ENCODE results near the gene YES1.

Gene YES1

DNA sequence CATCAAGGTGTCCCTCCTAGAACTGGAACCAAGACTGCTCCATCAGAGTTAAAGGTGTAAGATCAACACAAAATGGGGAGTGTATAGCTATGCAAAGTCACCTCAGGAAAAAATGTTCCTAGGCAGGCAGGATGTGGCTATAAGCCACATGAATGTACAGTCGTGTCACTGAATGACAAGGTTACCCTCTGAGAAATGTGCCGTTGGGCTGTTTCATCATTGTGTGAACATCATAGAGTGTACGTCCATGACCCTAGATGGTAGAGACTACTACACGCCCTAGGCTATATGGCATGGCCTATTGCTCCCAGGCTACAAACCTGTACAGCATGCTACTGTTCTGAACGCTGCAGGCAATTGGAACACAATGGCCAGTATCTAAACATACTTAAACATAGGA is 130.1 kb downstream of the YES1 start:
- no peak for DNase-seq

DNA sequence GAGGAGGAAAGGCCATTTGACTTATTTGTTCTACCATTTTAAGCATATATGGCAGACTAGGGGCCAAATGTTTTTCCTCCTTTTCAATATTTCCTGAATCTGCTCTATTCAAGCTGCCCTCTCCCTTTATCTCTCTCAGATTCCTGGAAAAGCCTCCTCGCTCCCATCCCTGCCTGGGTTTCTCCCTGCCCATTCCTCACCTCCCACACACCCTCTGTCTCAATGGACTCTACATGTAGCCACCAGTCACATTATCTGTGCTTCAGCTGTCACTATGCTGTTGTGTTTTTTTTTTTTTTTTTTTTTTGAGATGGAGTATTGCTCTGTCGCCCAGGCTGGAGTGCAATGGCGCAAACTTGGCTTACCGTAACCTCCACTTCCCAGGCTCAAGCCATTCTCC is 131.7 kb downstream of the YES1 start:
- DNase-seq = no peak

- DNase-seq = no peak
Measured at GRCh38 chr18:679516-679915, 132.5 kb downstream of the YES1 start.

- DNase-seq = no peak
Measured at GRCh38 chr18:678482-679182, 133.4 kb downstream of the YES1 start.

- no peak for DNase-seq
Measured at GRCh38 chr18:677951-678381, 134.1 kb downstream of the YES1 start.

DNA sequence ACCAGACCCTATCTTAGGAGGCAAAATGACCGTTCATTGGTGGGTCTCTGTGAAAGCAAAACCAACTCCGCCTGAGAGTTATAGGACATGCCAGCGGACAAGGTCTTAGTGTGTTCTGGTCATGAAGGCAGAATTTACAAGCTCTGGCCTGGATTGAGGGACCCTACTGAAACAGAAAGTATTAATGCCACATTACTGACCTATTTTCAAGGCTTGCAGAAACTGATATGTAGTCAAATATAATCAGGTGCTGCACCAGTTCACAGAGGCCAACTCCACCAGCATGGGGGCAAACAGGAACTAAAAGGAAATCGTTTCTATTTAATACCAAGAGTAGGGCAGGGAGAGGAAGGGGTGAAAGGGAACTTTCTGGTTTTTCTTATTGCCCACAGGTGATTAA is 134.9 kb downstream of the YES1 start:
- no peak for DNase-seq

- DNase-seq = no peak
Measured at GRCh38 chr18:676736-677135, 135.3 kb downstream of the YES1 start.

GRCh38 chr18:676069-676468 is 136.0 kb downstream of the YES1 start:
- no peak for DNase-seq

DNA sequence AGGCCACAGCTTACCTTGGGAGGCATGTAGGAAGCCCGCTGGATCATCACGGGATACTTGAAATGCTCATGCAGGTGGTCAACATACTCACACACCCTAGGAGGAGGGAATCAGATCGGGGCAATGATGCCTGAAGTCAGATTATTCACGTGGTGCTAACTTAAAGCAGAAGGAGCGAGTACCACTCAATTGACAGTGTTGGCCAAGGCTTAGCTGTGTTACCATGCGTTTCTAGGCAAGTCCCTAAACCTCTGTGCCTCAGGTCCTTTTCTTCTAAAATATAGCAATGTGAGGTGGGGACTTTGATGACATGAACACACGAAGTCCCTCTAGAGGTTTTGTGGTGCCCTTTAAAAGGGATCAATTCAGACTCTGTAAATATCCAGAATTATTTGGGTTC is 136.7 kb downstream of the YES1 start:
- DNase-seq = no peak

DNA sequence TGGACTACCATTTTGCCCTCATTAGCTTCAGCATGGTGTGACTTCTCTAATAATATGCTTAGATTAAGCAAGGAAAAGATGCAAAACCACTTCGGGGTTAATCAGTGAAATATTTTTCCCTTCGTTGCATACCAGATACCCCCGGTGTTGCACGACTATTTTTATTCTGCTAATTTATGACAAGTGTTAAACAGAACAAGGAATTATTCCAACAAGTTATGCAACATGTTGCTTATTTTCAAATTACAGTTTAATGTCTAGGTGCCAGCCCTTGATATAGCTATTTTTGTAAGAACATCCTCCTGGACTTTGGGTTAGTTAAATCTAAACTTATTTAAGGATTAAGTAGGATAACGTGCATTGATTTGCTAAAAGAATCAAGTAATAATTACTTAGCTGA is 138.3 kb downstream of the YES1 start:
- DNase-seq = no peak

DNA sequence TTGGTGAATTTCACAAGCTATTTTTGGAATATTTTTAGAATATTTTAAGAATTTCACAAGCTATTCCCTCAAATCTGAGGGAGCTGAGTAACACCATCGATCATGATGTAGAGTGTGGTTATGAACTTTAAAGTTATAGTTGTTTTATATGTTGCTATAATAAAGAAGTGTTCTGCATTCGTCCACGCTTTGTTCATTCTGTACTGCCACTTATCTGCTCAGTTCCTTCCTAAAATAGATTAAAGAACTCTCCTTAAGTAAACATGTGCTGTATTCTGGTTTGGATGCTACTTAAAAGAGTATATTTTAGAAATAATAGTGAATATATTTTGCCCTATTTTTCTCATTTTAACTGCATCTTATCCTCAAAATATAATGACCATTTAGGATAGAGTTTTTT is 138.7 kb downstream of the YES1 start:
- no peak for DNase-seq
